GM12878 (cell line): ENCODE data around the gene MVP. TPM values are rescaled to one million over a fixed set of nuclear protein-coding genes. Genes with fewer than 3 reads are reported as not detected.
A peak's percentile ranks its signal among the peaks of the same experiment; 100 is the strongest.

ENCODE experiments used
- ATF7 ChIP-seq: fragments of 450-650 bp; IDR thresholded peaks from 2 replicates; pipeline ENCODE4 v1.6.1; 2016; ENCODE audit warnings: low read depth, mild to moderate bottlenecking
- CHD1 ChIP-seq: IDR thresholded peaks from 2 replicates; pipeline ENCODE4 v1.6.1; 2012; ENCODE audit warnings: low read depth, low read length, improper control_type of control experiment
- EZH2 ChIP-seq: IDR thresholded peaks from 2 replicates; pipeline ENCODE4 v1.6.1; 2012; ENCODE audit warnings: low read depth, mild to moderate bottlenecking, control low read depth, inconsistent platforms, low read length, borderline replicate concordance; ENCODE audit not compliant: control insufficient read depth
- MXI1 ChIP-seq: fragments of 150-350 bp; IDR thresholded peaks from 2 replicates; pipeline ENCODE4 v1.6.1; 2011; ENCODE audit warnings: low read depth, mild to moderate bottlenecking, inconsistent platforms, low read length, improper control_type of control experiment
- NRF1 ChIP-seq: conservative IDR thresholded peaks from 2 replicates; pipeline ENCODE4 v1.6.1; 2011; ENCODE audit warnings: mild to moderate bottlenecking, low read depth, low read length, improper control_type of control experiment
- PAX5 ChIP-seq: IDR thresholded peaks from 2 replicates; pipeline ENCODE4 v1.6.1; 2011; ENCODE audit warnings: low read depth, low read length, borderline replicate concordance
- RB1 ChIP-seq: fragments of 450-650 bp; formaldehyde crosslinking; IDR thresholded peaks from 2 replicates; pipeline ENCODE4 v1.6.1; 2017; ENCODE audit warnings: mild to moderate bottlenecking, borderline replicate concordance
- RELA ChIP-seq: fragments of 450-650 bp; IDR thresholded peaks from 2 replicates; pipeline ENCODE4 v1.8.0; 2014; ENCODE audit warnings: borderline replicate concordance; ENCODE audit not compliant: partially characterized antibody
- SIN3A ChIP-seq: IDR thresholded peaks from 2 replicates; pipeline ENCODE4 v1.6.1; 2012; ENCODE audit warnings: low read depth, low read length, improper control_type of control experiment
- SP1 ChIP-seq: IDR thresholded peaks from one replicate; pipeline ENCODE4 v1.6.1; 2011; ENCODE audit warnings: low read depth, low read length
- TAF1 ChIP-seq: IDR thresholded peaks from 2 replicates; pipeline ENCODE4 v1.6.1; 2011; ENCODE audit warnings: mild to moderate bottlenecking, low read depth, low read length, borderline replicate concordance
- ZNF384 ChIP-seq: IDR thresholded peaks from 2 replicates; pipeline ENCODE4 v1.6.1; 2012; ENCODE audit warnings: low read depth, mild to moderate bottlenecking, low read length, improper control_type of control experiment, borderline replicate concordance
- polyA plus RNA-seq, 11 experiments: library from polyadenylated mRNA; depleted of rRNA in 4 of 11; unstranded in 6 of 11; stranded (reverse) in 5 of 11; fragments of >200 nt; fragmentation: Nextera tagmentation in 4 of 11; fragmentation: Illumina TruSeq in 1 of 11; extraction: Ambion mirVana in 4 of 11; extraction: Trizol in 1 of 11; gene quantifications; 1 replicate in 1 of 11; 2 replicates in 10 of 11; pipeline versions ENCODE4 v1.2.1 to v1.2.3, GENCODE V29; 2011 to 2016; ENCODE audit warnings: inconsistent platforms in 2 of 11, missing spikeins in 2 of 11, low read depth in 1 of 11
- total RNA-seq, 4 experiments: library from RNA; depleted of rRNA in 3 of 4; stranded (reverse); fragments of >200 nt in 3 of 4; fragmentation: Illumina TruSeq in 1 of 4; extraction: Trizol in 1 of 4; gene quantifications; 2 replicates each; pipeline versions ENCODE4 v1.2.1 to v1.2.3, GENCODE V29; 2013 to 2021
- TF ChIP-seq, protein P1 (sequence below): fragments of 450-650 bp; IDR thresholded peaks from 2 replicates; pipeline ENCODE4 v1.6.1; 2016; ENCODE audit warnings: mild to moderate bottlenecking
- TF ChIP-seq, protein P2 (sequence below): IDR thresholded peaks from 2 replicates; pipeline ENCODE4 v1.6.1; 2011; ENCODE audit warnings: low read depth, low read length, improper control_type of control experiment, borderline replicate concordance
- TF ChIP-seq, protein P3 (sequence below): fragments of 450-650 bp; IDR thresholded peaks from 2 replicates; pipeline ENCODE4 v1.6.1; 2014; ENCODE audit warnings: mild to moderate bottlenecking
- TF ChIP-seq, protein P4 (sequence below): IDR thresholded peaks from 2 replicates; pipeline ENCODE4 v1.6.1; 2012; ENCODE audit warnings: improper control_type of control experiment, low read depth, low read length; ENCODE audit not compliant: insufficient replicate concordance
- TF ChIP-seq, protein P5 (sequence below), 3 experiments: IDR thresholded peaks in 2 of 3; conservative IDR thresholded peaks in 1 of 3; 2 replicates each; pipeline ENCODE4 v1.5.1; 2011; ENCODE audit warnings: low read depth in 3 of 3, low read length in 3 of 3, mild to moderate bottlenecking in 3 of 3, control low read depth in 2 of 3, moderate library complexity in 2 of 3, inconsistent platforms in 1 of 3, mixed read lengths in 1 of 3; ENCODE audit not compliant: control insufficient read depth in 2 of 3, insufficient read depth in 1 of 3; ENCODE audit errors: extremely low read depth in 1 of 3

The MVP gene
- total and polyA plus RNA-seq, 10 of the 15 experiments (the other 5 are each of a cell fraction or from before 2014, with no cell fraction given): 0.98 to 74.2 (median 54.7) TPM

DNA sequence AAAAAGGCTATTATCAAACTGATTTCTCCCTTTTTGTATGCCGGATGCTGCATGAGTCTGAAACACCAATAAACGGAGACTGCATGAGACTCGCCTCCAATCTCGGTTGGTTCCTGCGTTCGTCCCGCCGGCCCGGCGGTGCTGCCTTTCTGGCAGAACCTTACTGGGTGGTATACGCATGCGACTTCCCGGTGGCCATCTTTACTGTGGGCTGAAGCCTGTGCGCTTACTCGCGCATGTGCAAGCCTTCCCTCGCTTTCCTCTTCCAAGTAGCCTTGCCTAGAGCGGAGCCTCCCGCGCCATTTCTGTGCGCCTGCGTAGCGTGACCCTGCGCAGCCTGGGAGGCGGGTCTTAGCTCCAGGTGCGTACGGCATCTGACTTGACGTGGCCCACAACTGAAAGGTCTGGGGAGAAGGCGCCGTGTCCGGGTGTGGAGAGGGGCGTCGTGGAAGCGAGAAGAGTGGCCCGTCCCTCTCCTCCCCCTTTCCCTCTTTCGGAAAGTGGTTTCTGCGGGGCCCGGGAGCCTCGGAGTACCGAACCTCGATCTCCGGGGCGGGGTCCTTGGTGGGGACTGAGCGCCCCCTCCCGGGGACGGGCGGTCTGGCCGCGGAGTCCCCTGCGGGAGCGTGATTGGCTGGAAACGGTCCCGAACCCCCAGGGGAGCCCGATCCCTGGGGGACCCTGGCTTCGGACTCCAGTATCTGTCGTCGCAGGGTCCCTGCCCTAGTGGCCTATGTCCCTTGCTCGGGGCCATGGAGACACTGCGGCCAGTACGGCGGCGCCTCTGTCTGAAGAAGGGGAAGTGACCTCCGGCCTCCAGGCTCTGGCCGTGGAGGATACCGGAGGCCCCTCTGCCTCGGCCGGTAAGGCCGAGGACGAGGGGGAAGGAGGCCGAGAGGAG is 4.2 kb upstream of the MVP start, which contains the start of gene PAGR1 (continued):
- peak; percentile 86 for TF ChIP-seq ZNF384
- peak; percentile 71 for TF ChIP-seq SIN3A
- peak; percentile 74 for TF ChIP-seq PAX5
- TF ChIP-seq, protein P1, sequence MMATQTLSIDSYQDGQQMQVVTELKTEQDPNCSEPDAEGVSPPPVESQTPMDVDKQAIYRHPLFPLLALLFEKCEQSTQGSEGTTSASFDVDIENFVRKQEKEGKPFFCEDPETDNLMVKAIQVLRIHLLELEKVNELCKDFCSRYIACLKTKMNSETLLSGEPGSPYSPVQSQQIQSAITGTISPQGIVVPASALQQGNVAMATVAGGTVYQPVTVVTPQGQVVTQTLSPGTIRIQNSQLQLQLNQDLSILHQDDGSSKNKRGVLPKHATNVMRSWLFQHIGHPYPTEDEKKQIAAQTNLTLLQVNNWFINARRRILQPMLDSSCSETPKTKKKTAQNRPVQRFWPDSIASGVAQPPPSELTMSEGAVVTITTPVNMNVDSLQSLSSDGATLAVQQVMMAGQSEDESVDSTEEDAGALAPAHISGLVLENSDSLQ: peak; percentile 53; the same call in 1 of the 2 replicates
- TF ChIP-seq NRF1: peak; percentile 100
- TF ChIP-seq MXI1: peak; percentile 88
- peak; percentile 34 for TF ChIP-seq RELA
- TF ChIP-seq RB1: peak; percentile 96; the same call in 1 of the 2 replicates
- no peak; the same call in none of the 2 replicates for TF ChIP-seq CHD1
- TF ChIP-seq, protein P2, sequence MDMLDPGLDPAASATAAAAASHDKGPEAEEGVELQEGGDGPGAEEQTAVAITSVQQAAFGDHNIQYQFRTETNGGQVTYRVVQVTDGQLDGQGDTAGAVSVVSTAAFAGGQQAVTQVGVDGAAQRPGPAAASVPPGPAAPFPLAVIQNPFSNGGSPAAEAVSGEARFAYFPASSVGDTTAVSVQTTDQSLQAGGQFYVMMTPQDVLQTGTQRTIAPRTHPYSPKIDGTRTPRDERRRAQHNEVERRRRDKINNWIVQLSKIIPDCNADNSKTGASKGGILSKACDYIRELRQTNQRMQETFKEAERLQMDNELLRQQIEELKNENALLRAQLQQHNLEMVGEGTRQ: no peak
- TF ChIP-seq, protein P3, sequence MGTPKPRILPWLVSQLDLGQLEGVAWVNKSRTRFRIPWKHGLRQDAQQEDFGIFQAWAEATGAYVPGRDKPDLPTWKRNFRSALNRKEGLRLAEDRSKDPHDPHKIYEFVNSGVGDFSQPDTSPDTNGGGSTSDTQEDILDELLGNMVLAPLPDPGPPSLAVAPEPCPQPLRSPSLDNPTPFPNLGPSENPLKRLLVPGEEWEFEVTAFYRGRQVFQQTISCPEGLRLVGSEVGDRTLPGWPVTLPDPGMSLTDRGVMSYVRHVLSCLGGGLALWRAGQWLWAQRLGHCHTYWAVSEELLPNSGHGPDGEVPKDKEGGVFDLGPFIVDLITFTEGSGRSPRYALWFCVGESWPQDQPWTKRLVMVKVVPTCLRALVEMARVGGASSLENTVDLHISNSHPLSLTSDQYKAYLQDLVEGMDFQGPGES: peak; percentile 33; the same call in 1 of the 2 replicates
- TF ChIP-seq ATF7: peak; percentile 46; the same call in 1 of the 2 replicates
- peak; percentile 90 for TF ChIP-seq TAF1
- TF ChIP-seq, protein P4, sequence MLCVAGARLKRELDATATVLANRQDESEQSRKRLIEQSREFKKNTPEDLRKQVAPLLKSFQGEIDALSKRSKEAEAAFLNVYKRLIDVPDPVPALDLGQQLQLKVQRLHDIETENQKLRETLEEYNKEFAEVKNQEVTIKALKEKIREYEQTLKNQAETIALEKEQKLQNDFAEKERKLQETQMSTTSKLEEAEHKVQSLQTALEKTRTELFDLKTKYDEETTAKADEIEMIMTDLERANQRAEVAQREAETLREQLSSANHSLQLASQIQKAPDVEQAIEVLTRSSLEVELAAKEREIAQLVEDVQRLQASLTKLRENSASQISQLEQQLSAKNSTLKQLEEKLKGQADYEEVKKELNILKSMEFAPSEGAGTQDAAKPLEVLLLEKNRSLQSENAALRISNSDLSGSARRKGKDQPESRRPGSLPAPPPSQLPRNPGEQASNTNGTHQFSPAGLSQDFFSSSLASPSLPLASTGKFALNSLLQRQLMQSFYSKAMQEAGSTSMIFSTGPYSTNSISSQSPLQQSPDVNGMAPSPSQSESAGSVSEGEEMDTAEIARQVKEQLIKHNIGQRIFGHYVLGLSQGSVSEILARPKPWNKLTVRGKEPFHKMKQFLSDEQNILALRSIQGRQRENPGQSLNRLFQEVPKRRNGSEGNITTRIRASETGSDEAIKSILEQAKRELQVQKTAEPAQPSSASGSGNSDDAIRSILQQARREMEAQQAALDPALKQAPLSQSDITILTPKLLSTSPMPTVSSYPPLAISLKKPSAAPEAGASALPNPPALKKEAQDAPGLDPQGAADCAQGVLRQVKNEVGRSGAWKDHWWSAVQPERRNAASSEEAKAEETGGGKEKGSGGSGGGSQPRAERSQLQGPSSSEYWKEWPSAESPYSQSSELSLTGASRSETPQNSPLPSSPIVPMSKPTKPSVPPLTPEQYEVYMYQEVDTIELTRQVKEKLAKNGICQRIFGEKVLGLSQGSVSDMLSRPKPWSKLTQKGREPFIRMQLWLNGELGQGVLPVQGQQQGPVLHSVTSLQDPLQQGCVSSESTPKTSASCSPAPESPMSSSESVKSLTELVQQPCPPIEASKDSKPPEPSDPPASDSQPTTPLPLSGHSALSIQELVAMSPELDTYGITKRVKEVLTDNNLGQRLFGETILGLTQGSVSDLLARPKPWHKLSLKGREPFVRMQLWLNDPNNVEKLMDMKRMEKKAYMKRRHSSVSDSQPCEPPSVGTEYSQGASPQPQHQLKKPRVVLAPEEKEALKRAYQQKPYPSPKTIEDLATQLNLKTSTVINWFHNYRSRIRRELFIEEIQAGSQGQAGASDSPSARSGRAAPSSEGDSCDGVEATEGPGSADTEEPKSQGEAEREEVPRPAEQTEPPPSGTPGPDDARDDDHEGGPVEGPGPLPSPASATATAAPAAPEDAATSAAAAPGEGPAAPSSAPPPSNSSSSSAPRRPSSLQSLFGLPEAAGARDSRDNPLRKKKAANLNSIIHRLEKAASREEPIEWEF: no peak
- TF ChIP-seq SP1: no peak
- TF ChIP-seq EZH2: no peak
- TF ChIP-seq, protein P5, sequence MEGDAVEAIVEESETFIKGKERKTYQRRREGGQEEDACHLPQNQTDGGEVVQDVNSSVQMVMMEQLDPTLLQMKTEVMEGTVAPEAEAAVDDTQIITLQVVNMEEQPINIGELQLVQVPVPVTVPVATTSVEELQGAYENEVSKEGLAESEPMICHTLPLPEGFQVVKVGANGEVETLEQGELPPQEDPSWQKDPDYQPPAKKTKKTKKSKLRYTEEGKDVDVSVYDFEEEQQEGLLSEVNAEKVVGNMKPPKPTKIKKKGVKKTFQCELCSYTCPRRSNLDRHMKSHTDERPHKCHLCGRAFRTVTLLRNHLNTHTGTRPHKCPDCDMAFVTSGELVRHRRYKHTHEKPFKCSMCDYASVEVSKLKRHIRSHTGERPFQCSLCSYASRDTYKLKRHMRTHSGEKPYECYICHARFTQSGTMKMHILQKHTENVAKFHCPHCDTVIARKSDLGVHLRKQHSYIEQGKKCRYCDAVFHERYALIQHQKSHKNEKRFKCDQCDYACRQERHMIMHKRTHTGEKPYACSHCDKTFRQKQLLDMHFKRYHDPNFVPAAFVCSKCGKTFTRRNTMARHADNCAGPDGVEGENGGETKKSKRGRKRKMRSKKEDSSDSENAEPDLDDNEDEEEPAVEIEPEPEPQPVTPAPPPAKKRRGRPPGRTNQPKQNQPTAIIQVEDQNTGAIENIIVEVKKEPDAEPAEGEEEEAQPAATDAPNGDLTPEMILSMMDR (IDR thresholded peaks at IDR 0.05 in 2 of 3, conservative IDR thresholded peaks at IDR 0.05 in 1 of 3; ENCODE audit: control insufficient read depth in 2 of 3, extremely low read depth in 1 of 3, insufficient read depth in 1 of 3, low read depth in 3 of 3, low read length in 3 of 3): peak; percentile 91 to 98 (median 94)
